GM18526 (cell line): Measurements from ENCODE around the gene ADGRV1.

ENCODE experiments used
- POLR2A ChIP-seq: IDR thresholded peaks from 3 replicates; pipeline ENCODE4 v1.6.1; 2011; ENCODE audit not compliant: insufficient read length; ENCODE audit errors: extremely low read depth

Gene ADGRV1

DNA sequence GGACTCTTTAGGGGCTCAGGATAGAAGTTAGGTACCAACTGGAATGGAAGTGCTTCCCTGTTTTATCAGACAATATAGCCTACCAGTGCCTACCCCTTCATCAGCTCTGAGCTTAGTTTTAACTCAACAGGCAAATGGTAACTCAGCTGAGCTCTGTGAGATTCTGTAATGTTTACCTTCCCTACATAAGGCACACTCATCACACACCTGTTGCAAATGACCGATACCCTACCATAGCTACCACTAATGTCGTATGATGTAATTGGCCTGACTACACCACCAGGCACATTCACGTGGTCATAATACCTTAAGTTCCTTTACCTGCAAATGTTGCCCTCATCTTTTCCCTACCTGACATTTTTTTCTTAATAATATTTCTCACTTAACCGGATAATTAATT lies 254.8 kb downstream of the ADGRV1 start:
- TF ChIP-seq POLR2A, result no peak

DNA sequence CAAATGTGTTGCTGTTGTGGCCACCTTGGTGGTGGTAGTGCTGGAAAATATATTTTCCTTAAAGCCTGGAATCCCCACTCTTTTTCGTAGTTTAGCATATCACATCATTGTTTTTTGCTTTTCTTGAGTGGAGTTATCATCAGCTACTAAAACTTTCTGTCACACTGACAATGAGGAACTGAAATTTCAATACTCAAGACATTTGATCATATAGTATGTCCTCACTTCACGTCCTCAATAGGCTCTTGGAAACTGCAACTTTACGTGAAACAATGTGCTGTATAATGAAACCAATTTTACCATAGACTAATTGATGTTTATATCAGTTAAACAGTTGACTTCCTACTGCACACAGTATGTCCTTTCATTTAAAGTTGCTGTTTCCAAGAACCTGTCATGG lies 265.8 kb downstream of the ADGRV1 start:
- no peak for TF ChIP-seq POLR2A

- TF ChIP-seq POLR2A, result no peak
Observed at GRCh38 chr5:90830058-90830457, 271.5 kb downstream of the ADGRV1 start.

DNA sequence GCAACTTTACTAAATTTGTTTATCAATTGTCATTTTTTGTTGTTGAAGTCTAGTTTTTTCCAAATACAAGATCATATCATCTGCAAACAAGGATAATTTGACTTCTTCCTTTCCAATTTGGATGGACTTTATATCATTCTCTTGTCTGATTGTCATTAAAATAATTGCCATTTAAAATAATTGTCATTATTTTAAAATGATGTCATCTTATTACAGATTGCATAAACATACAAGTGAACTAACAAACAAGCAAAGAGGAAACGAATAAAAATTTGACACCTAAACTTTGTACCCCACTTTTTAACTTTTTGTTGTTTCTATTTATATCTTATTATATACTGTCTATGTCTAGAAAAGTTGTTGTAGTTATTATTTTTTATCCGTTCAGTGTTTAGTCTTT lies 275.2 kb downstream of the ADGRV1 start:
- no peak for TF ChIP-seq POLR2A

DNA sequence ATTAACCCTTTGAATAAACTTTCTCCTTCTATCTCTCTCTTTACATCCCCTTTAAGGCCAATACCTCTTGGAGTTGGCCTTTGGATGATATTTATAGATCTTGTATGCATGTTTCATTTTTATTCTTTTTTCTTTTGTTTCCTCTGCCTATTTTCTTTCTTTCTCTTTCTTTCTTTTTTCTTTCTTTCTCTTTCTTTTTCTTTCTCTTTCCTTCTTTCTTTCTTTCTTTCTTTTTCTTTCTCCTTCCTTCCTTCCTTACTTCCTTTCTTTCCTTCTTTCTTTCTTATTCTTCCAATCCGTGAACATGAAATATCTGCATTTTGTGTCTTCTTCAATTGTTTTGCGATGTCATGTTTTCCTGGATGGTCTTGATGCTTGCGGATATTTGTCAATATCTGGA lies 276.1 kb downstream of the ADGRV1 start:
- no peak for TF ChIP-seq POLR2A

DNA sequence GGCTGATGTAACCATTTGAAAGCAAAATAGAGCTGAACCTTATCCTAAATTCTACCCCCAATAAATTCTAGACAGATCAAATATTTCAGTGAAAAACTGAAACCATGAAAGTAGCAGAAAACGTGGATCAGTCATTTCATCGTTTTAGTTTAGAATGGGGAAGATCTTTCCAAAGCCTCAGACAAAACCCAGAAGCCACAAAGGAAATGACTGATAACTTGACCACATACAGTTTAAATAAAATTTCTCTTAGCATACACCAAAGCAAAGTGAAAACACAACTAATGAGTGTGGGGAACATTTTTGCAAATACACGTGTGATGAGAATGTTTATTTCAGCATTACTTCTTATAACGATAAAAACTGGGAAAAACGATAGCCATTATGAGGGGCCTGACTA lies 284.8 kb downstream of the ADGRV1 start:
- no peak for TF ChIP-seq POLR2A

- TF ChIP-seq POLR2A, result no peak
Observed at GRCh38 chr5:90844931-90845330, 286.3 kb downstream of the ADGRV1 start.

GRCh38 chr5:90845723-90846554 lies 287.3 kb downstream of the ADGRV1 start:
- no peak for TF ChIP-seq POLR2A

DNA sequence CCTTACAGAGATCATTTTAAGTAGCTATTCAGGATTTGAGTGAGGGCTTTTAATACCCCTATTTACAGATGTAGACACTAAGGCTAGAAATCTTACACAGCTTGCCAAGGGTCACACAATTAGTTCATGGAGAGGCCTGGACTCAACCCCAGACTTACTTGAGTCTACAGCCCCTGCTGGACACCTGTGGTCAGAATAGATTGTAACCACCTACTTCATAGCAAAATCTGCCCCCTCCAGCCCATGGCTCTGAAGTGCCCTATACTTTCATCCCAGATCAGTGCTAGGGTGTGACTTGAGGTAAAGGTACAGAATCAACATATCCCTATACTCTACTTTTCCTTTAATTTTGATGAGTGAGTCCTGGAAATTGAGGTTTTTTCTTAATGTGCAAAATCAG lies 291.3 kb downstream of the ADGRV1 start:
- no peak for TF ChIP-seq POLR2A

GRCh38 chr5:90852531-90852930 lies 293.9 kb downstream of the ADGRV1 start:
- TF ChIP-seq POLR2A, result no peak

- no peak for TF ChIP-seq POLR2A
Observed at GRCh38 chr5:90853750-90854149, 295.2 kb downstream of the ADGRV1 start.

DNA sequence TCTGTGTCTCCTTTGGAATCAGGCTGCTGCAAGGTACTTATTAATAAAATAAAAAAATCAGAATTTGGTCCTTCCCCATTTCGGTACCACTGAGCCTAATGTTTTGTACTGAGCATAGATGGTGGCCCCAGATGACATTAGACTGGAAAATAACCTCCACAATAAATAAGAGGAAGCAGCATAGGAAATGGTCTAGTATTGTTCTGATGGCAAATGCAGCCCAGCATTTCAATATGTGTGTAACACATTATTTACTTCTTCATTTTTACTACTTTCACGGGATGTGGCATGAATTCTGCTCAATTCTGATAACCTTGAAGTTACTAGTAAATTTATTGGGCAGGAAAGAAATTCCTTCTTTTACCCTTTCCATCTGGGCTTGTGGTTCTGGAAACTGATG lies 295.6 kb downstream of the ADGRV1 start:
- no peak for TF ChIP-seq POLR2A

GRCh38 chr5:90855296-90856010 lies 296.9 kb downstream of the ADGRV1 start:
- TF ChIP-seq POLR2A, result no peak

- no peak for TF ChIP-seq POLR2A
Observed at GRCh38 chr5:90861843-90862586, 303.4 kb downstream of the ADGRV1 start.

DNA sequence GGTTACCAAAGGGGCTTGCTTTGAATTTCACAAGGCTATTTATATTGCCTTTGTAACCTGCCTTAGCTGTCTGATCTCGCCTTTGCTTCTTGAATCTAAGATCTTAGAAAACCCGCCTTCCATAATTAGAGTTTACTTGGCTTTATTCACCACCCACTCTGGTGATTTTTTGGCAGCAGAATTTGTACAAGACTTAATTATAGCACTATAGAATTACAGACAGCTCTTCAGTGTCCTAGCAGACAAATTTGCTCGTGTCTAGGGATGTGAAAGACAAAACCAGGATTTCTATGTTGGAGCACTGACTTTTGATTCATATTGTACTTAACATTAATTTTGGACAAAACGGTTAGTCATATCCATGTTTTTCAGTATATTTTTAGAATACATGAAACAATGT lies 306.6 kb downstream of the ADGRV1 start:
- no peak for TF ChIP-seq POLR2A

- TF ChIP-seq POLR2A, result no peak
Observed at GRCh38 chr5:90866333-90866732, 307.7 kb downstream of the ADGRV1 start.
